Fibroblast of lung (primary cell): ENCODE measurements around the gene KLHL25. TPM values are rescaled to one million over a fixed set of nuclear protein-coding genes. Genes with fewer than 3 reads are reported as not detected.

ENCODE experiments used
- DNase-seq, 2 donors: peaks; one replicate each; pipeline versions ENCODE4 v3.0.0 to v3.0.0-alpha.2; 2010; ENCODE audit warnings: low read depth in 2 of 2
- H2AFZ ChIP-seq: 2 replicates; pipeline ENCODE4 v1.5.1; 2012; ENCODE audit warnings: low read length, control low read depth, inconsistent platforms
- H3K27ac ChIP-seq: 2 replicates; pipeline ENCODE4 v1.5.1; 2011; ENCODE audit warnings: low read length, control low read depth; ENCODE audit not compliant: insufficient read depth
- H3K27me3 ChIP-seq: 2 replicates; pipeline ENCODE4 v1.5.1; 2011; ENCODE audit warnings: mild to moderate bottlenecking, low read length; ENCODE audit not compliant: control insufficient read depth, insufficient read depth
- H3K36me3 ChIP-seq: 2 replicates; pipeline ENCODE4 v1.5.1; 2011; ENCODE audit warnings: low read length; ENCODE audit not compliant: control insufficient read depth, insufficient read depth
- H3K4me1 ChIP-seq: 2 replicates; pipeline ENCODE4 v1.5.1; 2011; ENCODE audit warnings: low read length; ENCODE audit not compliant: control insufficient read depth, insufficient read depth; ENCODE audit errors: extremely low read depth
- H3K4me2 ChIP-seq: 2 replicates; pipeline ENCODE4 v1.5.1; 2011; ENCODE audit warnings: low read length, control low read depth; ENCODE audit not compliant: insufficient read depth; ENCODE audit errors: extremely low read depth
- H3K4me3 ChIP-seq, 4 experiments: fragments of 200-600 bp in 1 of 4; sonication (generic) in 1 of 4; replicated peaks in 1 of 4; 2 replicates each; pipeline ENCODE4 v1.5.1; 2011 to 2016; ENCODE audit warnings: low read length in 4 of 4, low read depth in 3 of 4, mild to moderate bottlenecking in 3 of 4, control low read depth in 2 of 4, inconsistent platforms in 1 of 4, mixed read lengths in 1 of 4; ENCODE audit not compliant: insufficient read depth in 1 of 4; ENCODE audit errors: control extremely low read depth in 1 of 4
- H3K79me2 ChIP-seq: 2 replicates; pipeline ENCODE4 v1.5.1; 2012; ENCODE audit warnings: mild to moderate bottlenecking, low read length, inconsistent platforms; ENCODE audit not compliant: control insufficient read depth, insufficient read depth
- H3K9ac ChIP-seq: 2 replicates; pipeline ENCODE4 v1.5.1; 2011; ENCODE audit warnings: mild to moderate bottlenecking, low read length, control low read depth; ENCODE audit not compliant: insufficient read depth
- H3K9me3 ChIP-seq: 2 replicates; pipeline ENCODE4 v1.5.1; 2012; ENCODE audit warnings: low read depth, low read length; ENCODE audit not compliant: control insufficient read depth, insufficient read depth
- H4K20me1 ChIP-seq: 2 replicates; pipeline ENCODE4 v1.5.1; 2011; ENCODE audit warnings: low read length; ENCODE audit not compliant: control insufficient read depth, insufficient read depth; ENCODE audit errors: extremely low read depth
- CTCF ChIP-seq, 2 donors: IDR thresholded peaks in 1 of 2; conservative IDR thresholded peaks in 1 of 2; 1 replicate in 1 of 2; 2 replicates in 1 of 2; pipeline ENCODE4 v1.5.1; 2011 to 2012; ENCODE audit warnings: low read length in 2 of 2, control low read depth in 1 of 2, inconsistent platforms in 1 of 2, low read depth in 1 of 2, mild to moderate bottlenecking in 1 of 2
- EZH2 ChIP-seq: IDR thresholded peaks from 2 replicates; pipeline ENCODE4 v1.5.1; 2012; ENCODE audit warnings: low read length, control low read depth, mild to moderate bottlenecking; ENCODE audit errors: missing control alignments
- polyA plus RNA-seq, 2 donors: library from polyadenylated mRNA; depleted of rRNA in 1 of 2; stranded (reverse) in 1 of 2; unstranded in 1 of 2; fragments of >200 nt; gene quantifications; 2 replicates each; pipeline ENCODE4 v1.2.1, GENCODE V29; 2011 to 2012; ENCODE audit warnings: missing spikeins in 1 of 2
- total RNA-seq: library from RNA; depleted of rRNA; stranded (reverse); fragments of >200 nt; gene quantifications from 2 replicates; pipeline ENCODE4 v1.2.1, GENCODE V29; 2014

KLHL25 gene
- total and polyA plus RNA-seq, 2 donors (not counting 1 experiment from before 2014, with no cell fraction given): 1.4 to 5.4 TPM

- Histone ChIP-seq H3K27me3 (no peaks in the 10 kb centered on the region), H3K9ac (no peak overlapping the region), H3K4me3 (no peak overlapping the region), H3K4me1 (peaks cover 2% of the 10 kb centered on the region), H3K9me3 (no peaks in the 10 kb centered on the region), H4K20me1 (no peaks in the 10 kb centered on the region), H3K27ac (no peak overlapping the region), H3K36me3 (no peaks in the 10 kb centered on the region), H3K4me2 (no peak overlapping the region), H3K79me2 (no peaks in the 10 kb centered on the region), H2AFZ (no peak overlapping the region)
- no peak for DNase-seq
- TF ChIP-seq CTCF (conservative IDR thresholded peaks at IDR 0.05 in 1 of 2, IDR thresholded peaks at IDR 0.05 in 1 of 2; ENCODE audit: low read depth in 1 of 2, low read length in 2 of 2) (no peak), EZH2 (no peak)
Observed at GRCh38 chr15:85759376-85759775, 35.3 kb downstream of the KLHL25 start.

GRCh38 chr15:85758655-85758978 is 36.1 kb downstream of the KLHL25 start:
- Histone ChIP-seq H3K4me2 (no peak overlapping the region), H3K9me3 (no peaks in the 10 kb centered on the region), H3K9ac (no peak overlapping the region), H3K27me3 (no peaks in the 10 kb centered on the region), H3K4me3 (no peak overlapping the region), H3K4me1 (no peaks in the 10 kb centered on the region), H2AFZ (no peak overlapping the region), H3K27ac (no peak overlapping the region), H3K36me3 (no peaks in the 10 kb centered on the region), H4K20me1 (no peaks in the 10 kb centered on the region), H3K79me2 (no peaks in the 10 kb centered on the region)
- TF ChIP-seq CTCF (conservative IDR thresholded peaks at IDR 0.05 in 1 of 2, IDR thresholded peaks at IDR 0.05 in 1 of 2; ENCODE audit: low read depth in 1 of 2, low read length in 2 of 2) (no peak), EZH2 (no peak)
- no peak for DNase-seq

- no peak overlapping the region for H3K9ac ChIP-seq
- DNase-seq: no peak
- TF ChIP-seq CTCF (conservative IDR thresholded peaks at IDR 0.05 in 1 of 2, IDR thresholded peaks at IDR 0.05 in 1 of 2; ENCODE audit: low read depth in 1 of 2, low read length in 2 of 2) (no peak), EZH2 (no peak)
- H3K27me3 ChIP-seq: no peaks in the 10 kb centered on the region
- H3K4me3 ChIP-seq: no peak overlapping the region
- no peak overlapping the region for H3K27ac ChIP-seq
- H3K36me3 ChIP-seq: no peaks in the 10 kb centered on the region
- H3K4me2 ChIP-seq: no peak overlapping the region
- H3K4me1 ChIP-seq: no peaks in the 10 kb centered on the region
- H2AFZ ChIP-seq: no peak overlapping the region
- H3K9me3 ChIP-seq: no peaks in the 10 kb centered on the region
- H4K20me1 ChIP-seq: no peaks in the 10 kb centered on the region
- no peaks in the 10 kb centered on the region for H3K79me2 ChIP-seq
Observed at GRCh38 chr15:85757939-85758654, 36.6 kb downstream of the KLHL25 start.
